CD4-positive, alpha-beta T cell treated with Interleukin-6 at 100 ng/mL for 8 hours (primary cell): ENCODE measurements around the gene CTNS.

Source experiments
- DNase-seq: peaks from one replicate; pipeline ENCODE4 v3.0.0-alpha.2; 2020; ENCODE audit warnings: mixed read lengths, low spot score

The CTNS gene

GRCh38 chr17:3659541-3660111, 23.1 kb downstream of the CTNS start:
- no peak for DNase-seq

GRCh38 chr17:3660311-3660891, 23.8 kb downstream of the CTNS start:
- DNase-seq: no peak

GRCh38 chr17:3663102-3664011, 26.8 kb downstream of the CTNS start:
- no peak for DNase-seq

- DNase-seq: no peak
Observed at GRCh38 chr17:3665834-3666233, 29.3 kb downstream of the CTNS start.

- no peak for DNase-seq
Observed at GRCh38 chr17:3666516-3666915, 30.0 kb downstream of the CTNS start.

GRCh38 chr17:3667366-3668278, 31.1 kb downstream of the CTNS start:
- DNase-seq: no peak

- DNase-seq: peak; percentile 97
Observed at GRCh38 chr17:3668279-3669084, 31.9 kb downstream of the CTNS start, which contains the start of the genes EMC6 and TAX1BP3. TSS of gene EMC6 (plus strand) at chr17:3668812. CDS start at chr17:3669147, 335 bp downstream. TSS of gene TAX1BP3 (minus strand) at chr17:3668578. CDS start at chr17:3668526, 52 bp downstream.

GRCh38 chr17:3669085-3669347, 32.5 kb downstream of the CTNS start:
- DNase-seq: no peak

GRCh38 chr17:3669548-3669947, 33.0 kb downstream of the CTNS start:
- no peak for DNase-seq

- DNase-seq: no peak
Observed at GRCh38 chr17:3672571-3672970, 36.0 kb downstream of the CTNS start.

GRCh38 chr17:3675886-3676285, 39.3 kb downstream of the CTNS start:
- no peak for DNase-seq

- no peak for DNase-seq
Observed at GRCh38 chr17:3678095-3678820, 41.7 kb downstream of the CTNS start.

GRCh38 chr17:3678821-3679530, 42.4 kb downstream of the CTNS start:
- no peak for DNase-seq

- no peak for DNase-seq
Observed at GRCh38 chr17:3679531-3680126, 43.1 kb downstream of the CTNS start.

GRCh38 chr17:3681057-3681456, 44.5 kb downstream of the CTNS start:
- no peak for DNase-seq

- DNase-seq: no peak
Observed at GRCh38 chr17:3681565-3681964, 45.0 kb downstream of the CTNS start.

- no peak for DNase-seq
Observed at GRCh38 chr17:3682033-3682432, 45.5 kb downstream of the CTNS start.

GRCh38 chr17:3683054-3683511, 46.5 kb downstream of the CTNS start:
- peak; percentile 52 for DNase-seq

- DNase-seq: no peak
Observed at GRCh38 chr17:3685174-3685573, 48.6 kb downstream of the CTNS start.
